Measurements from ENCODE around the gene COL9A2. TPM values are rescaled to one million over a fixed set of nuclear protein-coding genes. Genes with fewer than 3 reads are reported as not detected.
"Not testable (repeated sequence)": the region's sequence is repeated elsewhere in the genome, so short reads cannot be mapped to it uniquely, and the experiment has no call there.

COL9A2 gene
- total and polyA plus RNA-seq, 4 donors: 0.19 to 0.75 (median 0.34) TPM

DNA sequence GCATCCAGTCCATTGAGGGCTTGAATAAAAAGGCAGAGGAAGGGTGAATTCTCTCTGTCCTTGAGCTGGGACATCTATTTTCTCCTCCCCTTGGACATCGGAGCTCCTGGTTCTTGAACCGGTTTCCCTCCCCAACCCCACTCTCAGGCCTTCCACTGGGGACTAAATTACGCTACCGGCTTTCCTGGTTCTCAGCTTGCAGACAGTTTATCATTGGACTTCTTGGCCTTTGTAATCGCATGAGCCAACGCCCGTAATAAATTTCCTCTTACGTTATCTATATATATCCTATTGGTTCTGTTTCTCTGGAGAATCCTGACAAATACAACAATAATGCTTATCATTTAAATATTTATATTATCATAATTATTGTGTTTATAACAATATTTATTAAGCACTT, 20.4 kb upstream of the COL9A2 start:
- H3K27ac ChIP-seq (ENCODE audit: low read depth in 1 of 2, low read length in 2 of 2): no peak overlapping the region
- no peaks in the 10 kb centered on the region for H3K27me3 ChIP-seq (ENCODE audit: control insufficient read depth in 4 of 4, insufficient read depth in 4 of 4, low read length in 3 of 4)
- no peak for DNase-seq (ENCODE audit: low spot score)
- TF ChIP-seq RAD21 (IDR thresholded peaks at IDR 0.05) (no peak), HNF4G (IDR thresholded peaks at IDR 0.05) (no peak)
- no peaks in the 10 kb centered on the region for H3K36me3 ChIP-seq (ENCODE audit: control insufficient read depth in 4 of 4, insufficient read depth in 3 of 4, low read depth in 1 of 4, low read length in 3 of 4)
- 79% methylated on average over 8 of the region's 8 CpGs for WGBS
- H3K9me3 ChIP-seq (ENCODE audit: control insufficient read depth in 4 of 4, low read length in 3 of 4): no peaks in the 10 kb centered on the region
- no peak overlapping the region for H3K9ac ChIP-seq (ENCODE audit: low read depth in 1 of 2, low read length in 2 of 2)
- peaks cover 0 to 15% (median 5%) of the 10 kb centered on the region in 4 donors for H3K4me1 ChIP-seq (ENCODE audit: control insufficient read depth in 4 of 4, insufficient read depth in 4 of 4, low read length in 3 of 4)
- no peak overlapping the region for H3K4me3 ChIP-seq (ENCODE audit: low read depth in 1 of 3, low read length in 3 of 3)

GRCh38 chr1:40332695-40333094, 15.6 kb upstream of the COL9A2 start:
- no peak overlapping the region for H3K9ac ChIP-seq (ENCODE audit: low read depth in 1 of 2, low read length in 2 of 2)
- no peak for DNase-seq (ENCODE audit: low spot score)
- TF ChIP-seq JUND (IDR thresholded peaks at IDR 0.05) (no peak), NR2F2 (IDR thresholded peaks at IDR 0.05) (no peak), FOXA2 (IDR thresholded peaks at IDR 0.05) (no peak)
- TF ChIP-seq, protein P1, sequence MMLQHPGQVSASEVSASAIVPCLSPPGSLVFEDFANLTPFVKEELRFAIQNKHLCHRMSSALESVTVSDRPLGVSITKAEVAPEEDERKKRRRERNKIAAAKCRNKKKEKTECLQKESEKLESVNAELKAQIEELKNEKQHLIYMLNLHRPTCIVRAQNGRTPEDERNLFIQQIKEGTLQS (IDR thresholded peaks at IDR 0.05): no peak
- H3K4me1 ChIP-seq (ENCODE audit: control insufficient read depth in 4 of 4, insufficient read depth in 4 of 4, low read length in 3 of 4): no peaks in the 10 kb centered on the region
- H3K27ac ChIP-seq (ENCODE audit: low read depth in 1 of 2, low read length in 2 of 2): no peak overlapping the region
- no peaks in the 10 kb centered on the region for H3K27me3 ChIP-seq (ENCODE audit: control insufficient read depth in 4 of 4, insufficient read depth in 4 of 4, low read length in 3 of 4)
- no peaks in the 10 kb centered on the region for H3K36me3 ChIP-seq (ENCODE audit: control insufficient read depth in 4 of 4, insufficient read depth in 3 of 4, low read depth in 1 of 4, low read length in 3 of 4)
- no peak overlapping the region for H3K4me3 ChIP-seq (ENCODE audit: low read depth in 1 of 3, low read length in 3 of 3)
- no peaks in the 10 kb centered on the region for H3K9me3 ChIP-seq (ENCODE audit: control insufficient read depth in 4 of 4, low read length in 3 of 4)
- WGBS: 88% methylated on average over 1 of the region's 1 CpG

- not testable (repeated sequence) for H3K27me3 ChIP-seq (ENCODE audit: control insufficient read depth in 4 of 4, insufficient read depth in 4 of 4, low read length in 3 of 4); H3K9ac ChIP-seq (ENCODE audit: low read depth in 1 of 2, low read length in 2 of 2); H3K9me3 ChIP-seq (ENCODE audit: control insufficient read depth in 4 of 4, low read length in 3 of 4); H3K27ac ChIP-seq (ENCODE audit: low read depth in 1 of 2, low read length in 2 of 2); H3K36me3 ChIP-seq (ENCODE audit: control insufficient read depth in 4 of 4, insufficient read depth in 3 of 4, low read depth in 1 of 4, low read length in 3 of 4); H3K4me3 ChIP-seq (ENCODE audit: low read depth in 1 of 3, low read length in 3 of 3); DNase-seq (ENCODE audit: low spot score); H3K4me1 ChIP-seq (ENCODE audit: control insufficient read depth in 4 of 4, insufficient read depth in 4 of 4, low read length in 3 of 4)
- 94% methylated on average over 1 of the region's 1 CpG for WGBS
Observed at GRCh38 chr1:40331403-40331802, 14.3 kb upstream of the COL9A2 start.

DNA sequence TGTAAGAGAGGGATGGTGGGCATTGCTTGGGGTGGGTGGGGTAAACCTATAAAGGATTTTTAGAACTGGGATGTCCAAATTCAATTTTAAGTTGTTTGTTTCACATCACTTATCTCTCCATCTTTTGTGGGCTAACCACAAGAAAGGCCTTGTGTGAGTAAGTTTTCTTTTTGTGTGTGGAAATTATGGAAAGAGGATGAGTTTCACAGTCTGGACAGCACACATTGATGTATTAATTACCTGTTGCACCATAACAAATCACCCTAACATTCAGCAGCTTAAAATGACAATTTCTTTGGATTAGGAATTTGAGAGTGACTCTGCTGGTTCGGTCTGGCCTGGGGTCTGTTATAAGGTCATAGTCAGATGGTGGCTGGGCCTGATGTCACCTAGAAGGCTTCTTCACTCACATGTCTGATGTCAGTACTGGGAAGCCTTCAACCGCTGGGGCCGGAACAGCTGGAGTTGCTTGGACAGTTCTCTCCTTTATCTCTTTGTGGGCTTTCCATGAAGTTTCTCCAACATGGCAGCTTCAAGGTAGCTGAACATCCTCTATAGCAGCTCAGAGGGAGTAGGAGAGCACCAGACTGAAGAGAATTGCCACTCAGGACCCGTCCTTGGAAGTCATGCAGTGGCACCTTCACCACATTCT, 2.0 kb upstream of the COL9A2 start:
- Histone ChIP-seq H3K4me1 (ENCODE audit: control insufficient read depth in 4 of 4, insufficient read depth in 4 of 4, low read length in 3 of 4) (peaks cover 10 to 21% (median 15%) of the 10 kb centered on the region in 4 donors), H3K27ac (ENCODE audit: low read depth in 1 of 2, low read length in 2 of 2) (no peak overlapping the region), H3K9me3 (ENCODE audit: control insufficient read depth in 4 of 4, low read length in 3 of 4) (no peaks in the 10 kb centered on the region), H3K4me3 (ENCODE audit: low read depth in 1 of 3, low read length in 3 of 3) (no peak overlapping the region), H3K9ac (ENCODE audit: low read depth in 1 of 2, low read length in 2 of 2) (no peak overlapping the region), H3K27me3 (ENCODE audit: control insufficient read depth in 4 of 4, insufficient read depth in 4 of 4, low read length in 3 of 4) (peaks cover 0 to 6% (median 3%) of the 10 kb centered on the region in 4 donors), H3K36me3 (ENCODE audit: control insufficient read depth in 4 of 4, insufficient read depth in 3 of 4, low read depth in 1 of 4, low read length in 3 of 4) (no peaks in the 10 kb centered on the region)
- DNase-seq (ENCODE audit: low spot score): no peak
- 93% methylated on average over 4 of the region's 4 CpGs for WGBS
- TF ChIP-seq NR2F2 (IDR thresholded peaks at IDR 0.05) (no peak), HNF4G (IDR thresholded peaks at IDR 0.05) (no peak), HNF4A (conservative IDR thresholded peaks at IDR 0.05) (no peak), TAF1 (conservative IDR thresholded peaks at IDR 0.05) (no peak), FOXA1 (IDR thresholded peaks at IDR 0.05) (no peak), YY1 (IDR thresholded peaks at IDR 0.05) (no peak), RXRA (IDR thresholded peaks at IDR 0.05) (no peak), EGR1 (IDR thresholded peaks at IDR 0.05; ENCODE audit: low read depth in 2 of 2) (no peak), FOXA2 (IDR thresholded peaks at IDR 0.05) (no peak), RAD21 (IDR thresholded peaks at IDR 0.05) (no peak), GABPA (IDR thresholded peaks at IDR 0.05 in 1 of 2, conservative IDR thresholded peaks at IDR 0.05 in 1 of 2) (no peak)
- TF ChIP-seq, protein P2, sequence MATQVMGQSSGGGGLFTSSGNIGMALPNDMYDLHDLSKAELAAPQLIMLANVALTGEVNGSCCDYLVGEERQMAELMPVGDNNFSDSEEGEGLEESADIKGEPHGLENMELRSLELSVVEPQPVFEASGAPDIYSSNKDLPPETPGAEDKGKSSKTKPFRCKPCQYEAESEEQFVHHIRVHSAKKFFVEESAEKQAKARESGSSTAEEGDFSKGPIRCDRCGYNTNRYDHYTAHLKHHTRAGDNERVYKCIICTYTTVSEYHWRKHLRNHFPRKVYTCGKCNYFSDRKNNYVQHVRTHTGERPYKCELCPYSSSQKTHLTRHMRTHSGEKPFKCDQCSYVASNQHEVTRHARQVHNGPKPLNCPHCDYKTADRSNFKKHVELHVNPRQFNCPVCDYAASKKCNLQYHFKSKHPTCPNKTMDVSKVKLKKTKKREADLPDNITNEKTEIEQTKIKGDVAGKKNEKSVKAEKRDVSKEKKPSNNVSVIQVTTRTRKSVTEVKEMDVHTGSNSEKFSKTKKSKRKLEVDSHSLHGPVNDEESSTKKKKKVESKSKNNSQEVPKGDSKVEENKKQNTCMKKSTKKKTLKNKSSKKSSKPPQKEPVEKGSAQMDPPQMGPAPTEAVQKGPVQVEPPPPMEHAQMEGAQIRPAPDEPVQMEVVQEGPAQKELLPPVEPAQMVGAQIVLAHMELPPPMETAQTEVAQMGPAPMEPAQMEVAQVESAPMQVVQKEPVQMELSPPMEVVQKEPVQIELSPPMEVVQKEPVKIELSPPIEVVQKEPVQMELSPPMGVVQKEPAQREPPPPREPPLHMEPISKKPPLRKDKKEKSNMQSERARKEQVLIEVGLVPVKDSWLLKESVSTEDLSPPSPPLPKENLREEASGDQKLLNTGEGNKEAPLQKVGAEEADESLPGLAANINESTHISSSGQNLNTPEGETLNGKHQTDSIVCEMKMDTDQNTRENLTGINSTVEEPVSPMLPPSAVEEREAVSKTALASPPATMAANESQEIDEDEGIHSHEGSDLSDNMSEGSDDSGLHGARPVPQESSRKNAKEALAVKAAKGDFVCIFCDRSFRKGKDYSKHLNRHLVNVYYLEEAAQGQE (IDR thresholded peaks at IDR 0.05): no peak
- TF ChIP-seq, protein P3, sequence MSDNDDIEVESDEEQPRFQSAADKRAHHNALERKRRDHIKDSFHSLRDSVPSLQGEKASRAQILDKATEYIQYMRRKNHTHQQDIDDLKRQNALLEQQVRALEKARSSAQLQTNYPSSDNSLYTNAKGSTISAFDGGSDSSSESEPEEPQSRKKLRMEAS (IDR thresholded peaks at IDR 0.05): no peak
- TF ChIP-seq, protein P4, sequence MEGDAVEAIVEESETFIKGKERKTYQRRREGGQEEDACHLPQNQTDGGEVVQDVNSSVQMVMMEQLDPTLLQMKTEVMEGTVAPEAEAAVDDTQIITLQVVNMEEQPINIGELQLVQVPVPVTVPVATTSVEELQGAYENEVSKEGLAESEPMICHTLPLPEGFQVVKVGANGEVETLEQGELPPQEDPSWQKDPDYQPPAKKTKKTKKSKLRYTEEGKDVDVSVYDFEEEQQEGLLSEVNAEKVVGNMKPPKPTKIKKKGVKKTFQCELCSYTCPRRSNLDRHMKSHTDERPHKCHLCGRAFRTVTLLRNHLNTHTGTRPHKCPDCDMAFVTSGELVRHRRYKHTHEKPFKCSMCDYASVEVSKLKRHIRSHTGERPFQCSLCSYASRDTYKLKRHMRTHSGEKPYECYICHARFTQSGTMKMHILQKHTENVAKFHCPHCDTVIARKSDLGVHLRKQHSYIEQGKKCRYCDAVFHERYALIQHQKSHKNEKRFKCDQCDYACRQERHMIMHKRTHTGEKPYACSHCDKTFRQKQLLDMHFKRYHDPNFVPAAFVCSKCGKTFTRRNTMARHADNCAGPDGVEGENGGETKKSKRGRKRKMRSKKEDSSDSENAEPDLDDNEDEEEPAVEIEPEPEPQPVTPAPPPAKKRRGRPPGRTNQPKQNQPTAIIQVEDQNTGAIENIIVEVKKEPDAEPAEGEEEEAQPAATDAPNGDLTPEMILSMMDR (IDR thresholded peaks at IDR 0.05; ENCODE audit: low read depth, low read length, missing input control): no peak
- TF ChIP-seq, protein P1 (IDR thresholded peaks at IDR 0.05): no peak

All from liver (tissue), 9 donors.